ENCODE data around the gene MOB1A.

DNA sequence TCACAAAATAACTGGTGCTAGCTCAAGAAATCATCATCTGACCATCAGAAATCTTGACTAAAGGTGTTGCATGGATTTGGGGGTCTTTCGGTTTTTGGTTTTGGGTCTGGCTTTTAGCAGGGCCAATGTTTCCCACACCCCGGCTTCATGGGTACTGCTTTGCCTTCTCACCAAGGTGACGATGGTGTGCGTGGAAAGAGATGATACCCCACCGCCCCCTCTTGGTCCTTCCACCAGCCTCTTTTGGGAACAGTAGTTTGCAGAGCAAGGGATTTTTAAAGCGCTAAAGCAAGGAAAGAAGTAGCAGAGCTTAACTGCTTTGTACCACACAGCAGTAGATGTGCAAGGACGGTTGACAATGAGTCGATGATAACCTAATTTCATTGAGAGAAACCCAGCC lies 73.3 kb downstream of the MOB1A start:
- TF ChIP-seq, protein P1, sequence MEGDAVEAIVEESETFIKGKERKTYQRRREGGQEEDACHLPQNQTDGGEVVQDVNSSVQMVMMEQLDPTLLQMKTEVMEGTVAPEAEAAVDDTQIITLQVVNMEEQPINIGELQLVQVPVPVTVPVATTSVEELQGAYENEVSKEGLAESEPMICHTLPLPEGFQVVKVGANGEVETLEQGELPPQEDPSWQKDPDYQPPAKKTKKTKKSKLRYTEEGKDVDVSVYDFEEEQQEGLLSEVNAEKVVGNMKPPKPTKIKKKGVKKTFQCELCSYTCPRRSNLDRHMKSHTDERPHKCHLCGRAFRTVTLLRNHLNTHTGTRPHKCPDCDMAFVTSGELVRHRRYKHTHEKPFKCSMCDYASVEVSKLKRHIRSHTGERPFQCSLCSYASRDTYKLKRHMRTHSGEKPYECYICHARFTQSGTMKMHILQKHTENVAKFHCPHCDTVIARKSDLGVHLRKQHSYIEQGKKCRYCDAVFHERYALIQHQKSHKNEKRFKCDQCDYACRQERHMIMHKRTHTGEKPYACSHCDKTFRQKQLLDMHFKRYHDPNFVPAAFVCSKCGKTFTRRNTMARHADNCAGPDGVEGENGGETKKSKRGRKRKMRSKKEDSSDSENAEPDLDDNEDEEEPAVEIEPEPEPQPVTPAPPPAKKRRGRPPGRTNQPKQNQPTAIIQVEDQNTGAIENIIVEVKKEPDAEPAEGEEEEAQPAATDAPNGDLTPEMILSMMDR (IDR thresholded peaks at IDR 0.05), result no peak
- TF ChIP-seq POLR2A (IDR thresholded peaks at IDR 0.05), result no peak
